Fibroblast of the aortic adventitia (primary cell): Measurements from ENCODE around the gene CHRD. TPM values are rescaled to one million over a fixed set of nuclear protein-coding genes. Genes with fewer than 3 reads are reported as not detected.
"Not testable (repeated sequence)": the region's sequence is repeated elsewhere in the genome, so short reads cannot be mapped to it uniquely, and the experiment has no call there.

Source experiments
- DNase-seq: peaks from one replicate; pipeline ENCODE4 v3.0.0-alpha.2; 2010; ENCODE audit warnings: low read depth
- H3K4me3 ChIP-seq: 2 replicates; pipeline ENCODE4 v1.5.1; 2011; ENCODE audit warnings: low read depth, mild to moderate bottlenecking, control low read depth, low read length, moderate library complexity
- CTCF ChIP-seq: IDR thresholded peaks from 2 replicates; pipeline ENCODE4 v1.5.1; 2011; ENCODE audit warnings: mild to moderate bottlenecking, low read length, control low read depth, inconsistent platforms; ENCODE audit not compliant: insufficient read depth
- total RNA-seq: library from RNA; depleted of rRNA; stranded (reverse); fragments of >200 nt; gene quantifications from 2 replicates; pipeline ENCODE4 v1.2.3, GENCODE V29; 2012; ENCODE audit warnings: low replicate concordance

The CHRD gene
- total RNA-seq, 1 donor: 0.36 TPM

GRCh38 chr3:184426691-184427141 lies 46.9 kb downstream of the CHRD start:
- peak; percentile 47 for DNase-seq
- TF ChIP-seq CTCF: no peak
- H3K4me3 ChIP-seq: no peak overlapping the region

- no peak overlapping the region for H3K4me3 ChIP-seq
- no peak for TF ChIP-seq CTCF
- DNase-seq: peak; percentile 75
Measured at GRCh38 chr3:184428561-184429175, 48.8 kb downstream of the CHRD start.

GRCh38 chr3:184429786-184430185 lies 49.9 kb downstream of the CHRD start:
- DNase-seq: no peak
- no peak overlapping the region for H3K4me3 ChIP-seq
- TF ChIP-seq CTCF: no peak

GRCh38 chr3:184430940-184431339 lies 51.1 kb downstream of the CHRD start:
- H3K4me3 ChIP-seq: no peak overlapping the region
- TF ChIP-seq CTCF: no peak
- no peak for DNase-seq

- not testable (repeated sequence) for DNase-seq
Measured at GRCh38 chr3:184433178-184433577, 53.3 kb downstream of the CHRD start.

GRCh38 chr3:184439096-184439495 lies 59.2 kb downstream of the CHRD start:
- H3K4me3 ChIP-seq: no peak overlapping the region
- TF ChIP-seq CTCF: no peak
- DNase-seq: no peak

More at GRCh38 chr3:184433178-184433577, 53.3 kb downstream of the CHRD start:
- not testable (repeated sequence) for H3K4me3 ChIP-seq

Other genes with a start within 250 kb of the CHRD start
- 18.4 and 28.1 TPM in 2 replicates for gene EIF2B5, start 244.7 kb upstream of the CHRD start, total RNA-seq
- gene DVL3, start 224.7 kb upstream of the CHRD start, total RNA-seq: 28.2 and 66.8 TPM in 2 replicates
- 364 and 380 TPM in 2 replicates for gene AP2M1, start 205.2 kb upstream of the CHRD start, total RNA-seq
- gene ABCF3, start 193.9 kb upstream of the CHRD start, total RNA-seq: 32.4 and 49.4 TPM in 2 replicates
- gene VWA5B2, start 150.5 kb upstream of the CHRD start, total RNA-seq: 0.72 TPM in 1 of 2 replicates, not detected in the other
- gene ALG3, start 131.1 kb upstream of the CHRD start, total RNA-seq: 12.2 and 34.0 TPM in 2 replicates
- 1.6 and 2.5 TPM in 2 replicates for gene EEF1AKMT4, start 130.4 kb upstream of the CHRD start, total RNA-seq
- gene CAMK2N2, start 118.5 kb upstream of the CHRD start, total RNA-seq: 0.09 and 0.41 TPM in 2 replicates
- not detected in 2 replicates for gene ECE2, start 104.0 kb upstream of the CHRD start, total RNA-seq
- gene PSMD2, start 80.8 kb upstream of the CHRD start, total RNA-seq: 129 and 333 TPM in 2 replicates
- gene EIF4G1, start 65.4 kb upstream of the CHRD start, total RNA-seq: 234 and 292 TPM in 2 replicates
- 14.0 and 19.1 TPM in 2 replicates for gene FAM131A, start 42.5 kb upstream of the CHRD start, total RNA-seq
- gene CLCN2, start 18.4 kb upstream of the CHRD start, total RNA-seq: 5.9 and 6.2 TPM in 2 replicates
- gene POLR2H, start 18.3 kb upstream of the CHRD start, total RNA-seq: 70.1 and 127 TPM in 2 replicates
- 0.49 TPM in 1 of 2 replicates, not detected in the other for gene THPO, start 1.8 kb upstream of the CHRD start, total RNA-seq
- gene EPHB3, start 181.7 kb downstream of the CHRD start, total RNA-seq: 2.5 and 4.7 TPM in 2 replicates